ENCODE measurements around the gene RFNG. TPM values are rescaled to one million over a fixed set of nuclear protein-coding genes. Genes with fewer than 3 reads are reported as not detected.

The RFNG gene
- total and polyA plus RNA-seq, 2 donors (not counting 1 experiment from before 2014, with no cell fraction given) = 30.1 to 44.5 TPM

- Mint-ChIP-seq H3K27ac (no peak overlapping the region), H3K4me1 (peaks cover 2% of the 10 kb centered on the region), H3K4me3 (no peak overlapping the region), H3K27me3 (no peaks in the 10 kb centered on the region), H3K9me3 (ENCODE audit: insufficient read depth) (no peaks in the 10 kb centered on the region)
- no peak overlapping the region for H3K4me2 ChIP-seq (replicated peaks; ENCODE audit: low read depth, low read length, poor library complexity, severe bottlenecking)
- no peak overlapping the region for H3K27ac ChIP-seq (ENCODE audit: low read length in 2 of 2)
- DNase-seq (no peak), ATAC-seq (ENCODE audit: low read depth) (no peak)
- H3K79me2 ChIP-seq (ENCODE audit: control insufficient read depth, insufficient read depth, low read length) = peaks cover 35% of the 10 kb centered on the region
- intact Hi-C loops (cut with micrococcal nuclease) = loop anchor here (10.0 kb wide), 1 partner anchor 122 kb away; the partner anchor contains the start of gene CCDC57
- H3K9me3 ChIP-seq (ENCODE audit: control extremely low read depth in 1 of 3, control insufficient read depth in 2 of 3, insufficient read depth in 1 of 3, low read length in 2 of 3) = no peaks in the 10 kb centered on the region
- WGBS (ENCODE audit: insufficient coverage) = 98% methylated on average over 15 of the region's 20 CpGs
- ChIA-PET CTCF (no interaction called here), POLR2A (no interaction called here)
- no peak overlapping the region for H3K4me3 ChIP-seq (ENCODE audit: control extremely low read depth in 1 of 5, extremely low read depth in 1 of 5, insufficient read depth in 1 of 5, low read depth in 2 of 5, low read length in 4 of 5)
- TF ChIP-seq EZH2 (IDR thresholded peaks at IDR 0.05; ENCODE audit: borderline replicate concordance, insufficient read depth, low read depth, low read length, poor library complexity, severe bottlenecking) = no peak
- TF ChIP-seq CTCF (IDR thresholded peaks at IDR 0.05) = no peak
- H4K20me1 ChIP-seq (ENCODE audit: control insufficient read depth, insufficient read depth, low read length, poor library complexity, severe bottlenecking) = peaks cover 15% of the 10 kb centered on the region
- H2AFZ ChIP-seq (ENCODE audit: insufficient read depth, low read depth, low read length, poor library complexity, severe bottlenecking) = no peak overlapping the region
- peaks cover 0 to 62% of the 10 kb centered on the region in 2 experiments for H3K36me3 ChIP-seq (replicated peaks in 1 of 2; ENCODE audit: control extremely low read depth in 1 of 2, control insufficient read depth in 1 of 2, extremely low read depth in 1 of 2, insufficient read depth in 2 of 2, low read length in 1 of 2)
- no peaks in the 10 kb centered on the region for H3K27me3 ChIP-seq (replicated peaks in 1 of 4; ENCODE audit: control extremely low read depth in 1 of 4, control insufficient read depth in 3 of 4, insufficient read depth in 4 of 4, low read length in 3 of 4)
- no peak overlapping the region for H3K9ac ChIP-seq (ENCODE audit: low read length)
- H3K4me1 ChIP-seq (ENCODE audit: control insufficient read depth in 2 of 2, insufficient read depth in 2 of 2, low read length in 2 of 2) = peaks cover 9 to 10% of the 10 kb centered on the region in 2 donors
Measured at GRCh38 chr17:82092628-82092994, 41.0 kb upstream of the RFNG start.

DNA sequence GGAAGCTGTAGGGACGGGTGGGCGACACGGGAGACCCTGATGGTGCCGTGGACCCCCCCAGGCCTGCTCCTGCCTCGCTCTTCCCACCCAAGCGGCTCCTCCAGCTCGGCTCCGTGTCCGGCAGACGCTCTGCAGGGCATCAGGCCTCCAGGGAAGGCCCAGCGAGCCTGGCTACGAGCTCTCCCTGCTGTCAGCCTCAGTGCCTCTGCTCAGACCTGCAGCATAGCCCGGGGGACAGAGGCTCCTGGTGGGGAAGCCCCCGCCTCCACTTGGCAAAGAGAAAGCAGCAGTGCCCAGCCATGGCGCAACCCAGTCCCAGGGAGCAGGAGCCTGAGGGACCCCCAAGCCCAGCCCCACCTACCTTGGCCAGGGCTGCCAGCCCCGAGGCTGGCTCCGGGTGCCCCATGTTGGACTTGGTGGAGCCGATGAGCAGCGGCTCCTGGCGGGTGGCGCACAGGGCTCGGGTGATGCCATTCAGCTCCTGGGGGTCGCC, 40.5 kb upstream of the RFNG start:
- TF ChIP-seq CTCF (IDR thresholded peaks at IDR 0.05) (no peak), EZH2 (IDR thresholded peaks at IDR 0.05; ENCODE audit: borderline replicate concordance, insufficient read depth, low read depth, low read length, poor library complexity, severe bottlenecking) (no peak)
- WGBS (ENCODE audit: insufficient coverage) = 99% methylated on average over 23 of the region's 23 CpGs
- Histone ChIP-seq H3K79me2 (ENCODE audit: control insufficient read depth, insufficient read depth, low read length) (peaks cover 33% of the 10 kb centered on the region), H3K4me1 (ENCODE audit: control insufficient read depth in 2 of 2, insufficient read depth in 2 of 2, low read length in 2 of 2) (peaks cover 7 to 9% of the 10 kb centered on the region in 2 donors), H3K27ac (ENCODE audit: low read length in 2 of 2) (no peak overlapping the region), H2AFZ (ENCODE audit: insufficient read depth, low read depth, low read length, poor library complexity, severe bottlenecking) (no peak overlapping the region), H3K4me3 (ENCODE audit: control extremely low read depth in 1 of 5, extremely low read depth in 1 of 5, insufficient read depth in 1 of 5, low read depth in 2 of 5, low read length in 4 of 5) (no peak overlapping the region), H3K4me2 (replicated peaks; ENCODE audit: low read depth, low read length, poor library complexity, severe bottlenecking) (no peak overlapping the region), H3K27me3 (replicated peaks in 1 of 4; ENCODE audit: control extremely low read depth in 1 of 4, control insufficient read depth in 3 of 4, insufficient read depth in 4 of 4, low read length in 3 of 4) (no peaks in the 10 kb centered on the region), H3K9me3 (ENCODE audit: control extremely low read depth in 1 of 3, control insufficient read depth in 2 of 3, insufficient read depth in 1 of 3, low read length in 2 of 3) (no peaks in the 10 kb centered on the region), H3K9ac (ENCODE audit: low read length) (no peak overlapping the region), H4K20me1 (ENCODE audit: control insufficient read depth, insufficient read depth, low read length, poor library complexity, severe bottlenecking) (peaks cover 14% of the 10 kb centered on the region), H3K36me3 (replicated peaks in 1 of 2; ENCODE audit: control extremely low read depth in 1 of 2, control insufficient read depth in 1 of 2, extremely low read depth in 1 of 2, insufficient read depth in 2 of 2, low read length in 1 of 2) (peaks cover 0 to 66% of the 10 kb centered on the region in 2 experiments)
- intact Hi-C loops (cut with micrococcal nuclease) = loop anchor here (10.0 kb wide), 1 partner anchor 123 kb away; the partner anchor contains the start of gene CCDC57
- Mint-ChIP-seq H3K27ac (no peak overlapping the region), H3K9me3 (ENCODE audit: insufficient read depth) (no peaks in the 10 kb centered on the region), H3K4me3 (no peak overlapping the region), H3K4me1 (peaks cover 2% of the 10 kb centered on the region), H3K27me3 (no peaks in the 10 kb centered on the region)
- ATAC-seq (ENCODE audit: low read depth) (no peak), DNase-seq (no peak)
- CTCF ChIA-PET = no interaction called here
- POLR2A ChIA-PET = no interaction called here
